Neuron (in vitro differentiated cells): ENCODE data around the gene BMP4.
A peak's percentile ranks its signal among the peaks of the same experiment; 100 is the strongest.

Source experiments
- H2AFZ ChIP-seq: one replicate; pipeline ENCODE4 v1.6.1; 2013; ENCODE audit warnings: low read depth, mild to moderate bottlenecking, inconsistent platforms, low read length, moderate library complexity
- H3K27me3 ChIP-seq: one replicate; pipeline ENCODE4 v1.6.1; 2013; ENCODE audit warnings: low read length; ENCODE audit not compliant: insufficient read depth
- H3K36me3 ChIP-seq: one replicate; pipeline ENCODE4 v1.6.1; 2013; ENCODE audit warnings: low read length; ENCODE audit not compliant: insufficient read depth
- H3K4me1 ChIP-seq: one replicate; pipeline ENCODE4 v1.6.1; 2013; ENCODE audit warnings: low read length; ENCODE audit not compliant: insufficient read depth
- H3K4me3 ChIP-seq: 2 replicates; pipeline ENCODE4 v1.5.1; 2013; ENCODE audit warnings: mild to moderate bottlenecking, low read length, moderate library complexity
- H3K9me3 ChIP-seq: one replicate; pipeline ENCODE4 v1.6.1; 2013; ENCODE audit warnings: low read length

Gene BMP4

GRCh38 chr14:53955671-53956426, 776 bp downstream of the BMP4 start:
- H3K4me1 ChIP-seq: peaks cover 27% of the 10 kb centered on the region
- H3K36me3 ChIP-seq: no peaks in the 10 kb centered on the region
- H3K9me3 ChIP-seq: no peaks in the 10 kb centered on the region
- no peak overlapping the region for H3K4me3 ChIP-seq
- peaks cover 86% of the 10 kb centered on the region for H3K27me3 ChIP-seq
- H2AFZ ChIP-seq: no peak overlapping the region

- Histone ChIP-seq H2AFZ (peak overlapping the region; percentile 58), H3K4me3 (no peak overlapping the region), H3K27me3 (peaks cover 89% of the 10 kb centered on the region), H3K36me3 (no peaks in the 10 kb centered on the region), H3K4me1 (peaks cover 27% of the 10 kb centered on the region), H3K9me3 (no peaks in the 10 kb centered on the region)
Observed at GRCh38 chr14:53955229-53955556, 1.4 kb downstream of the BMP4 start.

- peak overlapping the region; percentile 46 for H3K4me3 ChIP-seq
Observed at GRCh38 chr14:53954551-53955228, 1.9 kb downstream of the BMP4 start.

GRCh38 chr14:53953828-53954550, 2.6 kb downstream of the BMP4 start:
- H3K4me1 ChIP-seq: peaks cover 27% of the 10 kb centered on the region
- no peaks in the 10 kb centered on the region for H3K36me3 ChIP-seq
- peak overlapping the region; percentile 46 for H3K4me3 ChIP-seq
- H2AFZ ChIP-seq: peak overlapping the region; percentile 58
- peaks cover 90% of the 10 kb centered on the region for H3K27me3 ChIP-seq
- no peaks in the 10 kb centered on the region for H3K9me3 ChIP-seq

More at GRCh38 chr14:53954551-53955228, 1.9 kb downstream of the BMP4 start:
- Histone ChIP-seq H3K27me3 (peaks cover 92% of the 10 kb centered on the region), H3K4me1 (peaks cover 27% of the 10 kb centered on the region), H3K9me3 (no peaks in the 10 kb centered on the region), H2AFZ (peak overlapping the region; percentile 58), H3K36me3 (no peaks in the 10 kb centered on the region)

- H3K36me3 ChIP-seq: no peaks in the 10 kb centered on the region
- H3K4me3 ChIP-seq: peak overlapping the region; percentile 46
- H3K9me3 ChIP-seq: no peaks in the 10 kb centered on the region
- H3K4me1 ChIP-seq: peaks cover 27% of the 10 kb centered on the region
- peaks cover 90% of the 10 kb centered on the region for H3K27me3 ChIP-seq
- peak overlapping the region; percentile 58 for H2AFZ ChIP-seq
Observed at GRCh38 chr14:53953002-53953827, 3.4 kb downstream of the BMP4 start.

GRCh38 chr14:53952533-53952932, 4.1 kb downstream of the BMP4 start:
- H2AFZ ChIP-seq: peak overlapping the region; percentile 58
- H3K4me1 ChIP-seq: peaks cover 27% of the 10 kb centered on the region
- H3K4me3 ChIP-seq: peak overlapping the region; percentile 46
- no peaks in the 10 kb centered on the region for H3K36me3 ChIP-seq
- H3K27me3 ChIP-seq: peaks cover 89% of the 10 kb centered on the region
- no peaks in the 10 kb centered on the region for H3K9me3 ChIP-seq

GRCh38 chr14:53951627-53952303, 4.9 kb downstream of the BMP4 start:
- Histone ChIP-seq H3K36me3 (no peaks in the 10 kb centered on the region), H3K4me3 (no peak overlapping the region), H3K9me3 (no peaks in the 10 kb centered on the region), H2AFZ (no peak overlapping the region), H3K4me1 (peaks cover 27% of the 10 kb centered on the region), H3K27me3 (peaks cover 89% of the 10 kb centered on the region)

- H3K4me1 ChIP-seq: peaks cover 27% of the 10 kb centered on the region
- no peaks in the 10 kb centered on the region for H3K36me3 ChIP-seq
- peaks cover 88% of the 10 kb centered on the region for H3K27me3 ChIP-seq
- no peak overlapping the region for H3K4me3 ChIP-seq
- no peak overlapping the region for H2AFZ ChIP-seq
- no peaks in the 10 kb centered on the region for H3K9me3 ChIP-seq
Observed at GRCh38 chr14:53951243-53951626, 5.4 kb downstream of the BMP4 start.

GRCh38 chr14:53950031-53950793, 6.4 kb downstream of the BMP4 start:
- Histone ChIP-seq H2AFZ (no peak overlapping the region), H3K27me3 (peaks cover 86% of the 10 kb centered on the region), H3K4me1 (peaks cover 27% of the 10 kb centered on the region), H3K4me3 (no peak overlapping the region), H3K36me3 (no peaks in the 10 kb centered on the region), H3K9me3 (no peaks in the 10 kb centered on the region)

- Histone ChIP-seq H3K36me3 (no peaks in the 10 kb centered on the region), H3K4me1 (peaks cover 19% of the 10 kb centered on the region), H3K4me3 (no peak overlapping the region), H3K9me3 (no peaks in the 10 kb centered on the region), H3K27me3 (peaks cover 84% of the 10 kb centered on the region), H2AFZ (no peak overlapping the region)
Observed at GRCh38 chr14:53949201-53949600, 7.4 kb downstream of the BMP4 start.

- Histone ChIP-seq H3K9me3 (no peaks in the 10 kb centered on the region), H3K4me1 (peaks cover 20% of the 10 kb centered on the region), H3K36me3 (no peaks in the 10 kb centered on the region), H3K4me3 (no peak overlapping the region), H2AFZ (no peak overlapping the region), H3K27me3 (peaks cover 81% of the 10 kb centered on the region)
Observed at GRCh38 chr14:53948205-53948884, 8.3 kb downstream of the BMP4 start.
